OCI-LY7 (cell line): ENCODE data around the gene LMX1A. TPM values are rescaled to one million over a fixed set of nuclear protein-coding genes. Genes with fewer than 3 reads are reported as not detected.

ENCODE experiments used
- BruUV-seq: library from RNA; stranded (reverse); fragments of 400-500 nt; replicated peaks from 2 replicates; lab custom pipeline; 2021; lab: Mats Ljungman, UMichigan
- CTCF ChIA-PET: fragments of 300-600 bp; sonication (Branson Sonifier 250); formaldehyde crosslinking; loops from one replicate; lab custom pipeline; 2022; ENCODE audit warnings: antibody characterized with exemption; ENCODE audit not compliant: unreplicated experiment; lab: Charles Lee
- POLR2A ChIA-PET: fragments of 300-600 bp; sonication (Branson Sonifier 250); formaldehyde crosslinking; loops from one replicate; lab custom pipeline; 2022; ENCODE audit warnings: antibody characterized with exemption; lab: Charles Lee
- DNase-seq: peaks from one replicate; pipeline ENCODE4 v3.0.0-alpha.2; 2015; ENCODE audit warnings: low spot score
- H2AFZ ChIP-seq: fragments of 200-600 bp; sonication (generic), shearing (Covaris generic); 2 replicates; pipeline ENCODE4 v1.6.1; 2014; ENCODE audit warnings: mild to moderate bottlenecking, antibody characterized with exemption, low read length, moderate library complexity
- H3K27ac ChIP-seq: fragments of 200-600 bp; sonication (generic); 2 replicates; pipeline ENCODE4 v1.5.1; 2014; ENCODE audit warnings: mixed run types, low read depth, mild to moderate bottlenecking, moderate library complexity, low read length, inconsistent platforms; ENCODE audit not compliant: poor library complexity, severe bottlenecking
- H3K36me3 ChIP-seq: fragments of 200-600 bp; sonication (generic); 2 replicates; pipeline ENCODE4 v1.6.1; 2014; ENCODE audit warnings: mild to moderate bottlenecking, antibody characterized with exemption, low read length, moderate library complexity, mixed read lengths; ENCODE audit not compliant: insufficient read depth
- H3K4me1 ChIP-seq: fragments of 200-600 bp; sonication (generic); 2 replicates; pipeline ENCODE4 v1.5.1; 2014; ENCODE audit warnings: mild to moderate bottlenecking, low read length; ENCODE audit not compliant: insufficient read depth, poor library complexity, severe bottlenecking
- H3K4me2 ChIP-seq: fragments of 200-600 bp; sonication (generic); 2 replicates; pipeline ENCODE4 v1.6.1; 2014; ENCODE audit warnings: mild to moderate bottlenecking, low read length
- H3K4me3 ChIP-seq: fragments of 200-600 bp; sonication (generic); 2 replicates; pipeline ENCODE4 v1.5.1; 2014; ENCODE audit warnings: mild to moderate bottlenecking, low read depth, low read length; ENCODE audit not compliant: poor library complexity, severe bottlenecking
- H3K79me2 ChIP-seq: fragments of 200-600 bp; sonication (generic); 2 replicates; pipeline ENCODE4 v1.6.1; 2016; ENCODE audit warnings: low read depth, mild to moderate bottlenecking, low read length, moderate library complexity, mixed read lengths; ENCODE audit not compliant: insufficient read depth
- H3K9me2 ChIP-seq: fragments of 200-600 bp; sonication (generic); 2 replicates; pipeline ENCODE4 v1.6.1; 2016; ENCODE audit warnings: mild to moderate bottlenecking, low read length, mixed read lengths; ENCODE audit not compliant: insufficient read depth
- H3K9me3 ChIP-seq: fragments of 200-600 bp; sonication (generic); 2 replicates; pipeline ENCODE4 v1.6.1; 2014; ENCODE audit warnings: mild to moderate bottlenecking, mixed run types, low read length, mixed read lengths
- H4K20me1 ChIP-seq: fragments of 200-600 bp; sonication (generic); 2 replicates; pipeline ENCODE4 v1.6.1; 2014; ENCODE audit warnings: mild to moderate bottlenecking, antibody characterized with exemption, low read length, moderate library complexity, mixed read lengths; ENCODE audit not compliant: insufficient read depth
- EZH2phosphoT487 ChIP-seq: fragments of 200-600 bp; sonication (generic); IDR thresholded peaks from 2 replicates; pipeline ENCODE4 v1.6.1; 2018; ENCODE audit warnings: low read depth, borderline replicate concordance, mild to moderate bottlenecking, mixed run types, antibody characterized with exemption, low read length, moderate library complexity, mixed read lengths
- intact Hi-C: fragments of 100-400 bp; cut with micrococcal nuclease; formaldehyde crosslinking; loops from one replicate; pipeline ENCODE4 v1.10.0; 2022; ENCODE audit not compliant: unreplicated experiment
- total RNA-seq, 2 experiments: library from RNA; depleted of rRNA in 1 of 2; stranded (reverse); fragments of >200 nt in 1 of 2; shearing (Covaris generic) in 1 of 2; gene quantifications; 2 replicates each; pipeline ENCODE4 v1.2.3, GENCODE V29; 2014 to 2022
- TF ChIP-seq, protein P1 (sequence below): fragments of 200-600 bp; sonication (generic); conservative IDR thresholded peaks from 2 replicates; pipeline ENCODE4 v1.5.1; 2014; ENCODE audit warnings: mild to moderate bottlenecking, antibody characterized with exemption, low read length, moderate library complexity, mixed read lengths

Gene LMX1A
- total RNA-seq, 2 experiments from 2014 or later = not detected

DNA sequence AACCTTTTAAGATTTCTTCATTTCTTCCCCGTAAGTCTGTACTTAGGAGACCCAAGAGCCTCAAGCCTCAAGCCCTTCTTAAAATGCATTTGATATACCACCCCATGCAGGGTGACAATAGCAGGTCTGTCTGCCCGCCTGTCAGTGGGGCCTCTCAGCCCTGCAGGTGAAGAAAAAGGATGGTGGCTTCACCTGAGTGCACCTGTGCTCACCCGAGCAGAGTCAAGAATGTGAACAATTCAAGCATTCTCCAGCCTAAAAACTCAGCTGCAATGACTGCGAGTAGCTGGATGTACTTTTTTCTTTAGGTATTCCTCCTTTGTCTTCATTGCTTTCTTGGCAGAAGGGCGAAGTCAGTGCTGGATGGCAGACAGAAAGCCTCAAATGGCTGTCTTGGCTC, 203.3 kb downstream of the LMX1A start:
- DNase-seq = no peak
- no TSS peak for BruUV-seq

DNA sequence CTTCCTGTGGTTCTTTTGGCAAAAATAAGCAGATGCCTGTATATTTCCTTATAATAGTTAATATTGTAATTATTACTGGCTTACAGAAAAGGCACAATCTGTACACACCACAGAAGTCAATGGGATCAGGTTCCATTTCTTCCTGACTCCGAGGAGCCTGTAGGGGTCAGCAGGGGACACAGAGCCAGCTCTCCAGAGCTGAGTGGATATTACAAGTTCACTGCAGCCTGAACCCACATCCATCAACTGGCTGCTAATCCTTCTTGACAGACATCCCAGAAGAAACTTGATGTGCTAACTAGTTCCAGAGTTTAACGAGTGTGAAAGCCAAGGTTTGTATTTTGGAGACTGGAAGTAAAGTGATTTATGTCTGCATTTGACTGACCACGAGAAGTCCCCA, 203.8 kb downstream of the LMX1A start:
- CTCF ChIA-PET = no interaction called here
- TF ChIP-seq, protein P1, sequence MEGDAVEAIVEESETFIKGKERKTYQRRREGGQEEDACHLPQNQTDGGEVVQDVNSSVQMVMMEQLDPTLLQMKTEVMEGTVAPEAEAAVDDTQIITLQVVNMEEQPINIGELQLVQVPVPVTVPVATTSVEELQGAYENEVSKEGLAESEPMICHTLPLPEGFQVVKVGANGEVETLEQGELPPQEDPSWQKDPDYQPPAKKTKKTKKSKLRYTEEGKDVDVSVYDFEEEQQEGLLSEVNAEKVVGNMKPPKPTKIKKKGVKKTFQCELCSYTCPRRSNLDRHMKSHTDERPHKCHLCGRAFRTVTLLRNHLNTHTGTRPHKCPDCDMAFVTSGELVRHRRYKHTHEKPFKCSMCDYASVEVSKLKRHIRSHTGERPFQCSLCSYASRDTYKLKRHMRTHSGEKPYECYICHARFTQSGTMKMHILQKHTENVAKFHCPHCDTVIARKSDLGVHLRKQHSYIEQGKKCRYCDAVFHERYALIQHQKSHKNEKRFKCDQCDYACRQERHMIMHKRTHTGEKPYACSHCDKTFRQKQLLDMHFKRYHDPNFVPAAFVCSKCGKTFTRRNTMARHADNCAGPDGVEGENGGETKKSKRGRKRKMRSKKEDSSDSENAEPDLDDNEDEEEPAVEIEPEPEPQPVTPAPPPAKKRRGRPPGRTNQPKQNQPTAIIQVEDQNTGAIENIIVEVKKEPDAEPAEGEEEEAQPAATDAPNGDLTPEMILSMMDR = no peak
- no peak for TF ChIP-seq EZH2phosphoT487
- no peak overlapping the region for H3K4me3 ChIP-seq

More for the DNA sequence above, 203.3 kb downstream of the LMX1A start:
- CTCF ChIA-PET = no interaction called here
- Histone ChIP-seq H3K79me2 (no peaks in the 10 kb centered on the region), H2AFZ (no peak overlapping the region), H3K4me1 (no peaks in the 10 kb centered on the region), H4K20me1 (no peaks in the 10 kb centered on the region), H3K36me3 (no peaks in the 10 kb centered on the region), H3K4me3 (no peak overlapping the region), H3K27ac (no peak overlapping the region), H3K9me3 (no peaks in the 10 kb centered on the region), H3K9me2 (no peaks in the 10 kb centered on the region), H3K4me2 (no peak overlapping the region)
- intact Hi-C loops = no loop called here
- TF ChIP-seq EZH2phosphoT487 = no peak
- TF ChIP-seq, protein P1 = no peak
- POLR2A ChIA-PET = no interaction called here

DNA sequence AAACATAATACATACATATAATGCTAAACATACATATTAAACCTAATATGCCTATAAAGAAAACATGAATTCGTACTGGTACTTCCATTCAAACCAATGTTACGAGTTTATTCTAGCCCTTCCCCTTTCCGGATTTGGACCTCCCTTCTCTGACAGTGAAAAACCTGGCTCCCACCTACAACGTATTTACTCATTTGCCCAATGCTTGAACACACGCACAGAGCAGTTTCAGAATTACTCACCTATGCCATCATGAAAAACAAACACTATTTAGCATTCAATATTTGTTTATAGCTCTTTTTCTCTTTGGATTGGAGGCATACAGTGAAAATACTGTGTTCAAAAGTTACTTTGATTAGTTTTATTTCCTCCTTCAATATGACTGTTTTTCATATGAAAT, 204.4 kb downstream of the LMX1A start:
- ChIA-PET POLR2A (interaction anchor here (0.9 kb wide), 1 partner anchor 1588 kb away, joined by 3 read pairs; no protein-coding TSS in a partner anchor), CTCF (no interaction called here)
- H4K20me1 ChIP-seq = no peaks in the 10 kb centered on the region
- BruUV-seq = no TSS peak
- no peak overlapping the region for H3K4me3 ChIP-seq
- no peaks in the 10 kb centered on the region for H3K79me2 ChIP-seq
- no peak for DNase-seq
- H3K27ac ChIP-seq = no peak overlapping the region
- H3K9me3 ChIP-seq = no peaks in the 10 kb centered on the region
- H3K9me2 ChIP-seq = no peaks in the 10 kb centered on the region
- intact Hi-C loops = no loop called here
- TF ChIP-seq, protein P1 = no peak
- no peak for TF ChIP-seq EZH2phosphoT487
- no peak overlapping the region for H3K4me2 ChIP-seq
- H3K4me1 ChIP-seq = no peaks in the 10 kb centered on the region
- no peaks in the 10 kb centered on the region for H3K36me3 ChIP-seq
- no peak overlapping the region for H2AFZ ChIP-seq

More for the DNA sequence above, 203.8 kb downstream of the LMX1A start:
- POLR2A ChIA-PET = no interaction called here
- H3K4me2 ChIP-seq = no peak overlapping the region
- H3K9me3 ChIP-seq = no peaks in the 10 kb centered on the region
- no TSS peak for BruUV-seq
- intact Hi-C loops = no loop called here
- H2AFZ ChIP-seq = no peak overlapping the region
- H4K20me1 ChIP-seq = no peaks in the 10 kb centered on the region
- DNase-seq = no peak
- no peaks in the 10 kb centered on the region for H3K9me2 ChIP-seq
- H3K27ac ChIP-seq = no peak overlapping the region
- H3K36me3 ChIP-seq = no peaks in the 10 kb centered on the region
- no peaks in the 10 kb centered on the region for H3K79me2 ChIP-seq
- no peaks in the 10 kb centered on the region for H3K4me1 ChIP-seq

Other genes with a start within 250 kb of the LMX1A start
- gene RXRG, start 88.4 kb upstream of the LMX1A start, total RNA-seq (2014; rRNA removed; shearing (Covaris generic)) = not detected in 2 replicates
- not detected in 2 replicates for gene RXRG, start 88.4 kb upstream of the LMX1A start, total RNA-seq (2022)
- gene LRRC52, start 187.3 kb upstream of the LMX1A start, total RNA-seq (2014; rRNA removed; shearing (Covaris generic)) = not detected in 2 replicates
- not detected in 2 replicates for gene LRRC52, start 187.3 kb upstream of the LMX1A start, total RNA-seq (2022)